ENCODE measurements around the gene CT45A10. TPM values are rescaled to one million over a fixed set of nuclear protein-coding genes. Genes with fewer than 3 reads are reported as not detected.

Gene CT45A10
- total and polyA plus RNA-seq, 10 of the 15 experiments (the other 5 are each of a cell fraction or from before 2014, with no cell fraction given) = not detected

DNA sequence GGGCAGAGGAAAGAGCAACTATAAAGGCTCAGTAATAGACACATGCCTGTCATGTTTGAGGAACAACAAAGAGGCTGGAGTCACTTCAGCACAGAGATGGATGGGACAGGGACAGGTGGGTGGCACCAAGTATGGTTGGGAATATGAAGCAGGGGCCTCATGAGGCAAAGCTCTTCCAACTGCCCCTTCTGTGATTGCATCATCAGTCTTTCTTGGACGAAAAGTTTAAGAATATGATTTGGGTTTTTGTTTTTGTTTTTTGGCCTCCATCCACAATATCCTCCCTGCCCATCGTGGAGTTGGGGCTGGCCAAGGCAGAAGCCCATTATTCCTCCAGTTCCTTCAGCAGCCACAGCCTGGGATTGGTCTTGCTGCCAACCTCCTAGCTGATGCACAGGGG lies 34.7 kb upstream of the CT45A10 start:
- BruUV-seq (replicated peaks) = no TSS peak
- CTCF ChIA-PET = no interaction called here
- Histone ChIP-seq H3K4me3 (no peak overlapping the region), H4K20me1 (ENCODE audit: control insufficient read depth, insufficient read depth) (no peaks in the 10 kb centered on the region), H3K4me1 (ENCODE audit: control insufficient read depth, insufficient read depth, low read length) (no peaks in the 10 kb centered on the region), H3K9ac (ENCODE audit: control insufficient read depth, insufficient read depth, low read length) (no peak overlapping the region), H3K36me3 (ENCODE audit: control insufficient read depth in 2 of 2, insufficient read depth in 2 of 2, low read length in 1 of 2) (no peaks in the 10 kb centered on the region), H3K27ac (ENCODE audit: control insufficient read depth, insufficient read depth) (no peak overlapping the region), H3K27me3 (replicated peaks in 1 of 2; ENCODE audit: control insufficient read depth in 2 of 2, insufficient read depth in 2 of 2, low read length in 1 of 2) (no peaks in the 10 kb centered on the region; a peak in 1 of 4 replicates), H2AFZ (ENCODE audit: control insufficient read depth, low read depth, low read length) (no peak overlapping the region), H3K9me3 (replicated peaks; ENCODE audit: control insufficient read depth, insufficient read depth, low read length) (no peaks in the 10 kb centered on the region), H3K79me2 (ENCODE audit: control insufficient read depth, insufficient read depth, low read length) (no peaks in the 10 kb centered on the region), H3K4me2 (ENCODE audit: control insufficient read depth, insufficient read depth) (no peak overlapping the region)
- intact Hi-C loops (cut with micrococcal nuclease; ENCODE audit: unreplicated experiment) = no loop called here
- TF ChIP-seq, protein P1, sequence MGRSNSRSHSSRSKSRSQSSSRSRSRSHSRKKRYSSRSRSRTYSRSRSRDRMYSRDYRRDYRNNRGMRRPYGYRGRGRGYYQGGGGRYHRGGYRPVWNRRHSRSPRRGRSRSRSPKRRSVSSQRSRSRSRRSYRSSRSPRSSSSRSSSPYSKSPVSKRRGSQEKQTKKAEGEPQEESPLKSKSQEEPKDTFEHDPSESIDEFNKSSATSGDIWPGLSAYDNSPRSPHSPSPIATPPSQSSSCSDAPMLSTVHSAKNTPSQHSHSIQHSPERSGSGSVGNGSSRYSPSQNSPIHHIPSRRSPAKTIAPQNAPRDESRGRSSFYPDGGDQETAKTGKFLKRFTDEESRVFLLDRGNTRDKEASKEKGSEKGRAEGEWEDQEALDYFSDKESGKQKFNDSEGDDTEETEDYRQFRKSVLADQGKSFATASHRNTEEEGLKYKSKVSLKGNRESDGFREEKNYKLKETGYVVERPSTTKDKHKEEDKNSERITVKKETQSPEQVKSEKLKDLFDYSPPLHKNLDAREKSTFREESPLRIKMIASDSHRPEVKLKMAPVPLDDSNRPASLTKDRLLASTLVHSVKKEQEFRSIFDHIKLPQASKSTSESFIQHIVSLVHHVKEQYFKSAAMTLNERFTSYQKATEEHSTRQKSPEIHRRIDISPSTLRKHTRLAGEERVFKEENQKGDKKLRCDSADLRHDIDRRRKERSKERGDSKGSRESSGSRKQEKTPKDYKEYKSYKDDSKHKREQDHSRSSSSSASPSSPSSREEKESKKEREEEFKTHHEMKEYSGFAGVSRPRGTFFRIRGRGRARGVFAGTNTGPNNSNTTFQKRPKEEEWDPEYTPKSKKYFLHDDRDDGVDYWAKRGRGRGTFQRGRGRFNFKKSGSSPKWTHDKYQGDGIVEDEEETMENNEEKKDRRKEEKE (IDR thresholded peaks at IDR 0.05) = no peak
- TF ChIP-seq PBX3 (IDR thresholded peaks at IDR 0.05; ENCODE audit: insufficient replicate concordance, low read depth, low read length) (no peak), TBL1XR1 (IDR thresholded peaks at IDR 0.05; ENCODE audit: low read depth, low read length) (no peak), EGR1 (IDR thresholded peaks at IDR 0.05; ENCODE audit: borderline replicate concordance in 1 of 2, low read depth in 2 of 2, low read length in 2 of 2) (no peak), MYC (IDR thresholded peaks at IDR 0.05; ENCODE audit: insufficient read depth, insufficient read length, insufficient replicate concordance, low read length, severe bottlenecking) (no peak)
- FAIRE-seq (no peak), DNase-seq (ENCODE audit: low read depth, low spot score) (no peak), ATAC-seq (no peak)
- WGBS (ENCODE audit: insufficient coverage, insufficient replicate concordance, low lambda C conversion rate, missing lambda C conversion rate) = 0% methylated on average over 2 of the region's 2 CpGs
- SMC1A ChIA-PET (ENCODE audit: uncharacterized antibody, unreplicated experiment) = no interaction called here
- in situ Hi-C loops (cut with MboI) = no loop called here
- POLR2A ChIA-PET = no interaction called here
- RAD21 ChIA-PET (ENCODE audit: unreplicated experiment) = no interaction called here
